ENCODE results near the gene ENHO. TPM values are rescaled to one million over a fixed set of nuclear protein-coding genes. Genes with fewer than 3 reads are reported as not detected.
"Not testable (repeated sequence)": the region's sequence is repeated elsewhere in the genome, so short reads cannot be mapped to it uniquely, and the experiment has no call there.

Gene ENHO
- total RNA-seq, 6 experiments from 2014 or later, result 0.19 to 0.57 TPM; not detected in 4

DNA sequence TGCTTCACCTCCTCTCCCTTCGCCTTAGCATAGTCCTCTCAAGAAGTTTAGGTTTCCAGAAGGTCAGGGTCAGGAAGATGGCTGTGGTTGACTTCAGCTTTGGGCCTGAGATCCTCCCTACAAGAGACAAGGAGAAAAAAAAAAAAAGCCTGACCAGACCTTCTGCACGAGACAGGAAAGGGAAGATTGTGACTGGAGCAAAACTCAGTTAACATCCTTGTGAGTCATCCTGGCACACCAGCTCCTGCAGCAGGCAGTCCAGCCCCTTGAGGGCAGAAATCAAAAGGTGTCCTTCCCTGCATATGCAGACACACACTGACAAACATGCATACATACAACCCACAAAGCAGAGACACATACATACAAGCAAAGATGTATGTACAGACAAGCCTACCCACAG is 18.0 kb upstream of the ENHO start:
- Mint-ChIP-seq H3K4me3 (no peak overlapping the region), H3K4me1 (ENCODE audit: low read depth) (peaks cover 8% of the 10 kb centered on the region), H3K36me3 (ENCODE audit: low read depth) (no peaks in the 10 kb centered on the region), H3K27ac (no peak overlapping the region), H3K9me3 (no peaks in the 10 kb centered on the region), H3K27me3 (ENCODE audit: insufficient read depth) (peaks cover 27% of the 10 kb centered on the region)
- DNase-seq, result peak; percentile 75
- TF ChIP-seq, protein P1, sequence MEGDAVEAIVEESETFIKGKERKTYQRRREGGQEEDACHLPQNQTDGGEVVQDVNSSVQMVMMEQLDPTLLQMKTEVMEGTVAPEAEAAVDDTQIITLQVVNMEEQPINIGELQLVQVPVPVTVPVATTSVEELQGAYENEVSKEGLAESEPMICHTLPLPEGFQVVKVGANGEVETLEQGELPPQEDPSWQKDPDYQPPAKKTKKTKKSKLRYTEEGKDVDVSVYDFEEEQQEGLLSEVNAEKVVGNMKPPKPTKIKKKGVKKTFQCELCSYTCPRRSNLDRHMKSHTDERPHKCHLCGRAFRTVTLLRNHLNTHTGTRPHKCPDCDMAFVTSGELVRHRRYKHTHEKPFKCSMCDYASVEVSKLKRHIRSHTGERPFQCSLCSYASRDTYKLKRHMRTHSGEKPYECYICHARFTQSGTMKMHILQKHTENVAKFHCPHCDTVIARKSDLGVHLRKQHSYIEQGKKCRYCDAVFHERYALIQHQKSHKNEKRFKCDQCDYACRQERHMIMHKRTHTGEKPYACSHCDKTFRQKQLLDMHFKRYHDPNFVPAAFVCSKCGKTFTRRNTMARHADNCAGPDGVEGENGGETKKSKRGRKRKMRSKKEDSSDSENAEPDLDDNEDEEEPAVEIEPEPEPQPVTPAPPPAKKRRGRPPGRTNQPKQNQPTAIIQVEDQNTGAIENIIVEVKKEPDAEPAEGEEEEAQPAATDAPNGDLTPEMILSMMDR (IDR thresholded peaks at IDR 0.05), result no peak

DNA sequence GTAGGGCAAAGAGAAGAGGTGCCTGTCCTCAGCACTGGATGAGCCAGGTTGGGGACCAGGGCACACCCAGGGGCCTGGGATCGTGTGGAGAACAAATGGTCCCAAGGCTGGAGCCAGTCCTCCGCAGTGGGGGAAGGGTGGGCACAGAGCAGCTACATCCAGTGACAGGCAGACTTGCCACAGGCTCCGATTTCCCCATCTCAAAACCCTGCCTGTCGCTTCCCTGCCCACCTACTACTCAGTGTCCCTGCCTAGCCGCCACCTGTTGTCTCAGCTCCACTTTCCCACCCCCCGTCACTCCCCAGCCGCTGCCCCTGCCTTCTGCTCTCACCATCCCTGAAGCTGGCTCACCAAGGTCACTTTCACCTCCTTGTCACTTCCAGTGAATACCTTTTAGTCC is 13.9 kb upstream of the ENHO start:
- H3K27ac Mint-ChIP-seq, result no peak overlapping the region
- DNase-seq, result no peak
- peaks cover 8% of the 10 kb centered on the region for H3K4me1 Mint-ChIP-seq (ENCODE audit: low read depth)
- no peak overlapping the region for H3K4me3 Mint-ChIP-seq
- H3K36me3 Mint-ChIP-seq (ENCODE audit: low read depth), result no peaks in the 10 kb centered on the region
- H3K27me3 Mint-ChIP-seq (ENCODE audit: insufficient read depth), result peaks cover 46% of the 10 kb centered on the region
- TF ChIP-seq, protein P1 (IDR thresholded peaks at IDR 0.05), result no peak
- H3K9me3 Mint-ChIP-seq, result no peaks in the 10 kb centered on the region

DNA sequence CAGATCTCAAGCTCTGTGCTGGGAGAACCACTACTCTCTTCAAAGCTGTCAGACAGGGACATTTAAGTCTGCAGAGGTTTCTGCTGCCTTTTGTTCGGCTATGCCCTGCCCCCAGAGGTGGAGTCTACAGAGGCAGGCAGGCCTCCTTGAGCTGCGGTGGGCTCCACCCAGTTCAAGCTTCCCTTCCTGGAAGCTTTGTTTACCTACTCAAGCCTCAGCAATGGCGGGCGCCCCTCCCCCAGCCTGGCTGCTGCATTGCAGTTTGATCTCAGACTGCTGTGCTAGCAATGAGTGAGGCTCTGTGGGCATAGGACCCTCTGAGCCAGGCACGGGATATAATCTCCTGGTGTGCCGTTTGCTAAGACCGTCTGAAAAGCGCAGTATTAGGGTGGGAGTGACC is 9.3 kb upstream of the ENHO start:
- not testable (repeated sequence) for H3K4me1 Mint-ChIP-seq (ENCODE audit: low read depth); H3K36me3 Mint-ChIP-seq (ENCODE audit: low read depth); H3K4me3 Mint-ChIP-seq; H3K9me3 Mint-ChIP-seq; H3K27ac Mint-ChIP-seq; DNase-seq
- H3K27me3 Mint-ChIP-seq (ENCODE audit: insufficient read depth), result peaks cover 55% of the 10 kb centered on the region

DNA sequence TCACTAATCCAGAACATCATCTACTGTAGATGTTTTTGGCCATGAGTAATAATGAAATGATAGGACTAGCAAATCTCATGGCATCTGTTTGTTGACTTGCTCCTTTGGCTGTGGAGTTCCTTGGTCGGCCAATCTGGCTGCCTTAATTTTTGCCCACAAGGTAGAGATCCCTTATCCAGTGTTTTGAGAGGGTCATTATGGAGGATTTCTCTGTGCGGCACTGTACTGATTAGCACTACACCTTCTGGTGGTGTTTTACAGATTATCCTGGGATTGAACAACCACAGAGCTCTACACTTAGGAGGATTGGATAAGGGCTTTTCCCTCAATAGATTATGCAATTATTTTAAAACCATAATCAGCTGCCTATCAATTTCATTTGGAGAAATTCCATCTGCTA is 3.2 kb upstream of the ENHO start:
- no peaks in the 10 kb centered on the region; the same call in 1 of the 2 replicates for H3K9me3 Mint-ChIP-seq
- DNase-seq, result no peak
- no peak overlapping the region for H3K27ac Mint-ChIP-seq
- no peak overlapping the region for H3K4me3 Mint-ChIP-seq
- no peaks in the 10 kb centered on the region for H3K36me3 Mint-ChIP-seq (ENCODE audit: low read depth)
- H3K27me3 Mint-ChIP-seq (ENCODE audit: insufficient read depth), result peaks cover 20% of the 10 kb centered on the region
- peaks cover 5% of the 10 kb centered on the region for H3K4me1 Mint-ChIP-seq (ENCODE audit: low read depth)
- TF ChIP-seq, protein P1 (IDR thresholded peaks at IDR 0.05), result no peak

DNA sequence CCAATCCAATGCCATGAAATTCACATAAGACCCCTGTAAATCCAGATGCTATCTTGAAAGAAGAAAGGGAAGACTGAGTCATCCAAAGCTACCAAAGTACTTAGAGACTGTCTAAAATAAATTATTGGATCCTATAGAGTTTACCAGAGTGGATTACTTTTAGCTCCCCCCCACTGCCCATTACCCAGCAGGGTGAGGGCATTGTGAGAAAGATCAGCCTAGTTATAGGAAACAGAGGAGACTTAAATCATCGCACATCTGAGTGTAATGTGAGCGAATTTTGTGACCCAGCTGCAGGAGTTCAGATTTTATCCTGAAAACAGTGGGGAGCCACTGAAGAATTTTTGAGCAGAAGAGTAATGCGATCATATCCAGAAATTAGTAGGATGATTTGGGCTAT is 1.6 kb upstream of the ENHO start:
- TF ChIP-seq, protein P1 (IDR thresholded peaks at IDR 0.05), result no peak
- DNase-seq, result no peak
- no peak overlapping the region for H3K27ac Mint-ChIP-seq
- no peaks in the 10 kb centered on the region for H3K9me3 Mint-ChIP-seq
- H3K4me1 Mint-ChIP-seq (ENCODE audit: low read depth), result peaks cover 5% of the 10 kb centered on the region
- H3K36me3 Mint-ChIP-seq (ENCODE audit: low read depth), result no peaks in the 10 kb centered on the region
- peaks cover 19% of the 10 kb centered on the region for H3K27me3 Mint-ChIP-seq (ENCODE audit: insufficient read depth)
- H3K4me3 Mint-ChIP-seq, result no peak overlapping the region

DNA sequence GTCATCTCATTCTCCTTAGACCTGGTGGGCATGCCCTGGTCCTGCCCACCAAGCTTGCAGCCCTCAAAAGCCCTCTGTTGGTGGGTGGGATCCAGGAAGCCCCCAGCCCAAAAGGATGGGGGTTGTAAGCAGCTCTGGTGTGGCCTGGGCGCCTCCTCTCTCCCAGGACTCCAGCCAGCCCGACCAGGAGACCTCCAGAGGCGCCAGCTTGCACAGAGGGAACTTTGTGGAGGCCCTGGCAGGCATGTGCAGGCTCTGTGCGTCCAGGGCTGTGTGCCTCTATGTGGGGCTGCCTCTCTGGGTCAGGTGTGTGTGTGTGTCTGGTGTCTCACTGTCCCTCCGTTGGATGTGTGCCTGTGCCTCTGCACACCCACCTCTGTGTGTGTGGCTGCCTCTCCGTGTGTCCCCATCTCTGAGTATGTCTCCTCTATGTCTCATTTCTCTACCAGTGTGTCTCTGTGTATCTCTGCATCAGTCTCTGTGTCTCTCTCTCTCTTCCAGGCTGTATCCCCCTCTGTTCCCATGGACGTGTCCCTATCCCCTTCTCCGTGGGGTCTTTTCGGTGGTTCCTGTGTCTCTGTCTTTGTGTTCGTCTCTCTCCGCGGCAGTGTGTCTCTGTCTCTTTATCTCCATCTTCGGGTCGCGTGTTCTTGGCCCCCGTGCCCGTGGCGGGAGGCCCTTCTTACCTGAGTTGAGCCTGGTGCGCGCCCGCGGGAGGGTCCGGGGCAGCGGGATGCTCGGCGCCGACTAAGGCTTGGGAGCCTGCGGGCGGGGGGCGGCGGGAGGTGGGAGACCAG is 501 bp downstream of the ENHO start:
- H3K4me1 Mint-ChIP-seq (ENCODE audit: low read depth), result peaks cover 5% of the 10 kb centered on the region
- H3K9me3 Mint-ChIP-seq, result no peaks in the 10 kb centered on the region
- no peak overlapping the region for H3K27ac Mint-ChIP-seq
- H3K36me3 Mint-ChIP-seq (ENCODE audit: low read depth), result no peaks in the 10 kb centered on the region
- TF ChIP-seq, protein P1 (IDR thresholded peaks at IDR 0.05), result no peak
- peaks cover 24% of the 10 kb centered on the region for H3K27me3 Mint-ChIP-seq (ENCODE audit: insufficient read depth)
- peak overlapping the region; percentile 71 for H3K4me3 Mint-ChIP-seq
- DNase-seq, result no peak
